GM19351 (cell line): Measurements from ENCODE around the gene LAMB3.

Source experiments
- ATAC-seq: cut with Tn5 transposase; IDR thresholded peaks from one replicate; pipeline ENCODE4 v1.9.1; 2021; ENCODE audit warnings: mild to moderate bottlenecking, moderate library complexity; ENCODE audit not compliant: unreplicated experiment

LAMB3 gene

GRCh38 chr1:209619696-209620486 lies 32.3 kb downstream of the LAMB3 start:
- ATAC-seq: no peak

GRCh38 chr1:209618756-209619420 lies 33.3 kb downstream of the LAMB3 start:
- no peak for ATAC-seq

GRCh38 chr1:209618291-209618690 lies 33.9 kb downstream of the LAMB3 start:
- no peak for ATAC-seq

GRCh38 chr1:209617755-209618154 lies 34.5 kb downstream of the LAMB3 start:
- no peak for ATAC-seq

GRCh38 chr1:209617047-209617673 lies 35.1 kb downstream of the LAMB3 start:
- no peak for ATAC-seq

GRCh38 chr1:209616366-209617046 lies 35.7 kb downstream of the LAMB3 start:
- no peak for ATAC-seq

- no peak for ATAC-seq
These were observed 37.3 kb downstream of the LAMB3 start for GRCh38 chr1:209614906-209615305.

GRCh38 chr1:209614151-209614420 lies 38.1 kb downstream of the LAMB3 start:
- no peak for ATAC-seq

GRCh38 chr1:209613400-209614150 lies 38.6 kb downstream of the LAMB3 start:
- no peak for ATAC-seq

GRCh38 chr1:209612646-209613399 lies 39.4 kb downstream of the LAMB3 start:
- no peak for ATAC-seq

- ATAC-seq: no peak
These were observed 40.3 kb downstream of the LAMB3 start for GRCh38 chr1:209611771-209612570.

GRCh38 chr1:209610631-209610905 lies 41.7 kb downstream of the LAMB3 start:
- ATAC-seq: no peak

GRCh38 chr1:209609791-209610630 lies 42.2 kb downstream of the LAMB3 start:
- ATAC-seq: no peak

- no peak for ATAC-seq
These were observed 43.0 kb downstream of the LAMB3 start for GRCh38 chr1:209609041-209609790.

GRCh38 chr1:209607795-209608178 lies 44.4 kb downstream of the LAMB3 start:
- peak; percentile 47 for ATAC-seq

- peak; percentile 79 for ATAC-seq
These were observed 45.0 kb downstream of the LAMB3 start for GRCh38 chr1:209607102-209607794.

- ATAC-seq: no peak
These were observed 48.3 kb downstream of the LAMB3 start for GRCh38 chr1:209603877-209604276.
